Measurements from ENCODE around the gene NSRP1.
"Not testable (repeated sequence)": the region's sequence is repeated elsewhere in the genome, so short reads cannot be mapped to it uniquely, and the experiment has no call there.

The NSRP1 gene

GRCh38 chr17:30113213-30113612 lies 3.4 kb upstream of the NSRP1 start:
- H3K4me3 ChIP-seq (ENCODE audit: low read length) = no peak overlapping the region
- DNase-seq (ENCODE audit: low read depth, low spot score) = no peak

GRCh38 chr17:30116345-30116660 lies 313 bp upstream of the NSRP1 start:
- DNase-seq (ENCODE audit: low read depth, low spot score) = no peak
- H3K4me3 ChIP-seq (ENCODE audit: low read length) = peak overlapping the region; percentile 93

GRCh38 chr17:30117675-30118081 lies 1.1 kb downstream of the NSRP1 start:
- peak overlapping the region; percentile 93 for H3K4me3 ChIP-seq (ENCODE audit: low read length)
- no peak for DNase-seq (ENCODE audit: low read depth, low spot score)

GRCh38 chr17:30118635-30119034 lies 2.0 kb downstream of the NSRP1 start:
- DNase-seq (ENCODE audit: low read depth, low spot score); H3K4me3 ChIP-seq (ENCODE audit: low read length): not testable (repeated sequence)

GRCh38 chr17:30124273-30124796 lies 7.7 kb downstream of the NSRP1 start:
- DNase-seq (ENCODE audit: low read depth, low spot score) = no peak
- H3K4me3 ChIP-seq (ENCODE audit: low read length) = no peak overlapping the region

GRCh38 chr17:30130121-30130520 lies 13.5 kb downstream of the NSRP1 start:
- no peak for DNase-seq (ENCODE audit: low read depth, low spot score)
- H3K4me3 ChIP-seq (ENCODE audit: low read length) = no peak overlapping the region

GRCh38 chr17:30132615-30133014 lies 16.0 kb downstream of the NSRP1 start:
- DNase-seq (ENCODE audit: low read depth, low spot score) = no peak
- H3K4me3 ChIP-seq (ENCODE audit: low read length) = no peak overlapping the region

GRCh38 chr17:30133197-30133596 lies 16.6 kb downstream of the NSRP1 start:
- H3K4me3 ChIP-seq (ENCODE audit: low read length) = no peak overlapping the region
- no peak for DNase-seq (ENCODE audit: low read depth, low spot score)

GRCh38 chr17:30134551-30134950 lies 17.9 kb downstream of the NSRP1 start:
- no peak overlapping the region for H3K4me3 ChIP-seq (ENCODE audit: low read length)
- DNase-seq (ENCODE audit: low read depth, low spot score) = no peak

- no peak for DNase-seq (ENCODE audit: low read depth, low spot score)
Observed at GRCh38 chr17:30137158-30137557, 20.5 kb downstream of the NSRP1 start.

GRCh38 chr17:30147860-30148259 lies 31.2 kb downstream of the NSRP1 start:
- not testable (repeated sequence) for DNase-seq (ENCODE audit: low read depth, low spot score)

More at GRCh38 chr17:30137158-30137557, 20.5 kb downstream of the NSRP1 start:
- no peak overlapping the region for H3K4me3 ChIP-seq (ENCODE audit: low read length)

GRCh38 chr17:30148376-30148775 lies 31.8 kb downstream of the NSRP1 start:
- no peak for DNase-seq (ENCODE audit: low read depth, low spot score)
- H3K4me3 ChIP-seq (ENCODE audit: low read length) = no peak overlapping the region

More at GRCh38 chr17:30147860-30148259, 31.2 kb downstream of the NSRP1 start:
- H3K4me3 ChIP-seq (ENCODE audit: low read length) = not testable (repeated sequence)

GRCh38 chr17:30151471-30151870 lies 34.9 kb downstream of the NSRP1 start:
- DNase-seq (ENCODE audit: low read depth, low spot score) = no peak
- H3K4me3 ChIP-seq (ENCODE audit: low read length) = no peak overlapping the region

- no peak overlapping the region for H3K4me3 ChIP-seq (ENCODE audit: low read length)
- DNase-seq (ENCODE audit: low read depth, low spot score) = no peak
Observed at GRCh38 chr17:30153463-30153862, 36.8 kb downstream of the NSRP1 start.

- DNase-seq (ENCODE audit: low read depth, low spot score) = no peak
- H3K4me3 ChIP-seq (ENCODE audit: low read length) = no peak overlapping the region
Observed at GRCh38 chr17:30155389-30155788, 38.8 kb downstream of the NSRP1 start.

- DNase-seq (ENCODE audit: low read depth, low spot score) = no peak
Observed at GRCh38 chr17:30158896-30159625, 42.4 kb downstream of the NSRP1 start.

GRCh38 chr17:30160419-30161172 lies 44.0 kb downstream of the NSRP1 start:
- no peak for DNase-seq (ENCODE audit: low read depth, low spot score)
- H3K4me3 ChIP-seq (ENCODE audit: low read length) = no peak overlapping the region

More at GRCh38 chr17:30158896-30159625, 42.4 kb downstream of the NSRP1 start:
- no peak overlapping the region for H3K4me3 ChIP-seq (ENCODE audit: low read length)

GRCh38 chr17:30161601-30162000 lies 45.0 kb downstream of the NSRP1 start:
- H3K4me3 ChIP-seq (ENCODE audit: low read length) = no peak overlapping the region
- DNase-seq (ENCODE audit: low read depth, low spot score) = no peak

GRCh38 chr17:30164531-30164930 lies 47.9 kb downstream of the NSRP1 start:
- no peak overlapping the region for H3K4me3 ChIP-seq (ENCODE audit: low read length)
- no peak for DNase-seq (ENCODE audit: low read depth, low spot score)

- no peak overlapping the region for H3K4me3 ChIP-seq (ENCODE audit: low read length)
- no peak for DNase-seq (ENCODE audit: low read depth, low spot score)
Observed at GRCh38 chr17:30165147-30165546, 48.5 kb downstream of the NSRP1 start.

Data from Jurkat, Clone E6-1 (cell line).